ENCODE data around the gene LRRC71. TPM values are rescaled to one million over a fixed set of nuclear protein-coding genes. Genes with fewer than 3 reads are reported as not detected.

LRRC71 gene
- total RNA-seq, 1 experiment from 2014 or later: 0.22 TPM

DNA sequence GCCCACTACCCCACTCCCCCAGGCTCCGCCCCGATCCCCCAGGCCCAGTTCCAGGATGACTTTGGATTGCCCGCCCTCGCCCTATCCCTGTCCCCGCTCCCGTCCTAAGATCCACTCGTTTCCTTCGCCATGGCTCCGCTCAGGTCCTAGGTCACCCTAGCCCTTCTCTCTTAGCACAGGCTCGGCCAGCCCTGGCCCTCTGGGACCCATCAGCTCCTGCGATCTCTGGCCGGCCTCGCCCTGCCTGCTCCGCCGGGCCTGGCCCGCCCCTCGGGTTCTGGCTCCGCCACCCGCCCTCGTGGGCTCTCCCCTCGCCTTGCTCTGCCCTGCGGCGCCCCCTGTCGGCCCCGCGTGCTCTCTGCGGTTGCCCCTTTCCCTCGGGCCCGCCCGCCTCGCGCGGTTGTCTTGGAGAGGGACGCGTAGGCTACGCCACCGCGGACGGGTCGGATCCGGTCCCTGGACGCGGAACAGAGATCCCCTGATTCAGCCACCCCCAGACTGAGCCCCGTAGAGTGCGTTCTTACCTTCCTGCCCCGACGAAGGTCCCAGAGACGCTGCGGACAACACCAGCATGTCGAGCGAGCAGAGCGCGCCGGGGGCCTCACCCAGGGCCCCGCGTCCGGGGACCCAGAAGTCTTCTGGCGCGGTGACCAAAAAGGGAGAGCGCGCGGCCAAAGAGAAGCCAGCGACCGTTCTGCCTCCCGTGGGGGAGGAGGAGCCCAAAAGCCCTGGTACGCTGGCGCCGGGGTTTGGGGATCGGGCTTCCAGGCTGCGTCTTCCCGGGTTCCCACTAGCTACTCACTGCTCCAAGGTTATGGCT lies at the start of gene LRRC71 (continued):
- TF ChIP-seq, protein P1, sequence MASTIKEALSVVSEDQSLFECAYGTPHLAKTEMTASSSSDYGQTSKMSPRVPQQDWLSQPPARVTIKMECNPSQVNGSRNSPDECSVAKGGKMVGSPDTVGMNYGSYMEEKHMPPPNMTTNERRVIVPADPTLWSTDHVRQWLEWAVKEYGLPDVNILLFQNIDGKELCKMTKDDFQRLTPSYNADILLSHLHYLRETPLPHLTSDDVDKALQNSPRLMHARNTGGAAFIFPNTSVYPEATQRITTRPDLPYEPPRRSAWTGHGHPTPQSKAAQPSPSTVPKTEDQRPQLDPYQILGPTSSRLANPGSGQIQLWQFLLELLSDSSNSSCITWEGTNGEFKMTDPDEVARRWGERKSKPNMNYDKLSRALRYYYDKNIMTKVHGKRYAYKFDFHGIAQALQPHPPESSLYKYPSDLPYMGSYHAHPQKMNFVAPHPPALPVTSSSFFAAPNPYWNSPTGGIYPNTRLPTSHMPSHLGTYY (CRISPR knock-in tag; IDR thresholded peaks at IDR 0.05): no peak
- TF ChIP-seq, protein P2, sequence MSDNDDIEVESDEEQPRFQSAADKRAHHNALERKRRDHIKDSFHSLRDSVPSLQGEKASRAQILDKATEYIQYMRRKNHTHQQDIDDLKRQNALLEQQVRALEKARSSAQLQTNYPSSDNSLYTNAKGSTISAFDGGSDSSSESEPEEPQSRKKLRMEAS (CRISPR knock-in tag; IDR thresholded peaks at IDR 0.05): peak; percentile 86; the same call in 1 of the 2 replicates
- TF ChIP-seq, protein P3, sequence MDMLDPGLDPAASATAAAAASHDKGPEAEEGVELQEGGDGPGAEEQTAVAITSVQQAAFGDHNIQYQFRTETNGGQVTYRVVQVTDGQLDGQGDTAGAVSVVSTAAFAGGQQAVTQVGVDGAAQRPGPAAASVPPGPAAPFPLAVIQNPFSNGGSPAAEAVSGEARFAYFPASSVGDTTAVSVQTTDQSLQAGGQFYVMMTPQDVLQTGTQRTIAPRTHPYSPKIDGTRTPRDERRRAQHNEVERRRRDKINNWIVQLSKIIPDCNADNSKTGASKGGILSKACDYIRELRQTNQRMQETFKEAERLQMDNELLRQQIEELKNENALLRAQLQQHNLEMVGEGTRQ (CRISPR knock-in tag; IDR thresholded peaks at IDR 0.05): peak; percentile 30; the same call in 1 of the 2 replicates

DNA sequence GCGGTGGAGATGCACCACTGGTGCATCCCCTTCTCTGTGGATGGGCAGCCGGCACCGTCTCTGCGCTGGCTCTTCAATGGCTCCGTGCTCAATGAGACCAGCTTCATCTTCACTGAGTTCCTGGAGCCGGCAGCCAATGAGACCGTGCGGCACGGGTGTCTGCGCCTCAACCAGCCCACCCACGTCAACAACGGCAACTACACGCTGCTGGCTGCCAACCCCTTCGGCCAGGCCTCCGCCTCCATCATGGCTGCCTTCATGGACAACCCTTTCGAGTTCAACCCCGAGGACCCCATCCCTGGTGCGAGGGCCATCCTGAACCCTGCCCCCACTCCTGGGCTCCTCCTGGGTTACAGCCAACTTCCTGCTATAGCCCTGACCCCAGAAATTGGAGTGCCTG lies 46.8 kb upstream of the LRRC71 start:
- ChIA-PET CTCF (interaction anchor here (0.5 to 2.0 kb wide), 5 partner anchors 13 to 99 kb away, joined by 3 to 19 read pairs (median 3); partner anchors contain the start of gene NTRK1), POLR2A (no interaction called here)
- Mint-ChIP-seq H3K4me3 (no peak overlapping the region), H3K9me3 (no peaks in the 10 kb centered on the region), H3K27me3 (ENCODE audit: low read depth) (peaks cover 36% of the 10 kb centered on the region), H3K27ac (no peak overlapping the region), H3K36me3 (no peaks in the 10 kb centered on the region), H3K4me1 (peaks cover 4% of the 10 kb centered on the region)
- DNase-seq (ENCODE audit: low spot score): no peak
- ATAC-seq: no peak
- TF ChIP-seq, protein P2 (CRISPR knock-in tag; IDR thresholded peaks at IDR 0.05): no peak
- TF ChIP-seq SMAD3 (CRISPR knock-in tag; IDR thresholded peaks at IDR 0.05; ENCODE audit: borderline replicate concordance) (no peak), NFATC4 (CRISPR knock-in tag; IDR thresholded peaks at IDR 0.05) (no peak), TCF7 (CRISPR knock-in tag; IDR thresholded peaks at IDR 0.05; ENCODE audit: low read depth) (no peak), NR1H2 (CRISPR knock-in tag; IDR thresholded peaks at IDR 0.05) (no peak), ZNF219 (CRISPR knock-in tag; IDR thresholded peaks at IDR 0.05; ENCODE audit: borderline replicate concordance) (no peak), ZBTB21 (CRISPR knock-in tag; IDR thresholded peaks at IDR 0.05; ENCODE audit: borderline replicate concordance) (no peak), TP53 (CRISPR knock-in tag; IDR thresholded peaks at IDR 0.05) (no peak), EMX1 (CRISPR knock-in tag; IDR thresholded peaks at IDR 0.05) (no peak), TEAD4 (CRISPR knock-in tag; IDR thresholded peaks at IDR 0.05) (no peak)
- TF ChIP-seq, protein P4, sequence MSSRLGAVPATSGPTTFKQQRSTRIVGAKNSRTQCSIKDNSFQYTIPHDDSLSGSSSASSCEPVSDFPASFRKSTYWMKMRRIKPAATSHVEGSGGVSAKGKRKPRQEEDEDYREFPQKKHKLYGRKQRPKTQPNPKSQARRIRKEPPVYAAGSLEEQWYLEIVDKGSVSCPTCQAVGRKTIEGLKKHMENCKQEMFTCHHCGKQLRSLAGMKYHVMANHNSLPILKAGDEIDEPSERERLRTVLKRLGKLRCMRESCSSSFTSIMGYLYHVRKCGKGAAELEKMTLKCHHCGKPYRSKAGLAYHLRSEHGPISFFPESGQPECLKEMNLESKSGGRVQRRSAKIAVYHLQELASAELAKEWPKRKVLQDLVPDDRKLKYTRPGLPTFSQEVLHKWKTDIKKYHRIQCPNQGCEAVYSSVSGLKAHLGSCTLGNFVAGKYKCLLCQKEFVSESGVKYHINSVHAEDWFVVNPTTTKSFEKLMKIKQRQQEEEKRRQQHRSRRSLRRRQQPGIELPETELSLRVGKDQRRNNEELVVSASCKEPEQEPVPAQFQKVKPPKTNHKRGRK (CRISPR knock-in tag; IDR thresholded peaks at IDR 0.05; ENCODE audit: borderline replicate concordance): no peak
- TF ChIP-seq, protein P5, sequence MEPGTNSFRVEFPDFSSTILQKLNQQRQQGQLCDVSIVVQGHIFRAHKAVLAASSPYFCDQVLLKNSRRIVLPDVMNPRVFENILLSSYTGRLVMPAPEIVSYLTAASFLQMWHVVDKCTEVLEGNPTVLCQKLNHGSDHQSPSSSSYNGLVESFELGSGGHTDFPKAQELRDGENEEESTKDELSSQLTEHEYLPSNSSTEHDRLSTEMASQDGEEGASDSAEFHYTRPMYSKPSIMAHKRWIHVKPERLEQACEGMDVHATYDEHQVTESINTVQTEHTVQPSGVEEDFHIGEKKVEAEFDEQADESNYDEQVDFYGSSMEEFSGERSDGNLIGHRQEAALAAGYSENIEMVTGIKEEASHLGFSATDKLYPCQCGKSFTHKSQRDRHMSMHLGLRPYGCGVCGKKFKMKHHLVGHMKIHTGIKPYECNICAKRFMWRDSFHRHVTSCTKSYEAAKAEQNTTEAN (CRISPR knock-in tag; IDR thresholded peaks at IDR 0.05): no peak
- TF ChIP-seq, protein P6, sequence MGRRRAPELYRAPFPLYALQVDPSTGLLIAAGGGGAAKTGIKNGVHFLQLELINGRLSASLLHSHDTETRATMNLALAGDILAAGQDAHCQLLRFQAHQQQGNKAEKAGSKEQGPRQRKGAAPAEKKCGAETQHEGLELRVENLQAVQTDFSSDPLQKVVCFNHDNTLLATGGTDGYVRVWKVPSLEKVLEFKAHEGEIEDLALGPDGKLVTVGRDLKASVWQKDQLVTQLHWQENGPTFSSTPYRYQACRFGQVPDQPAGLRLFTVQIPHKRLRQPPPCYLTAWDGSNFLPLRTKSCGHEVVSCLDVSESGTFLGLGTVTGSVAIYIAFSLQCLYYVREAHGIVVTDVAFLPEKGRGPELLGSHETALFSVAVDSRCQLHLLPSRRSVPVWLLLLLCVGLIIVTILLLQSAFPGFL (CRISPR knock-in tag; IDR thresholded peaks at IDR 0.05; ENCODE audit: borderline replicate concordance): no peak
- TF ChIP-seq, protein P7, sequence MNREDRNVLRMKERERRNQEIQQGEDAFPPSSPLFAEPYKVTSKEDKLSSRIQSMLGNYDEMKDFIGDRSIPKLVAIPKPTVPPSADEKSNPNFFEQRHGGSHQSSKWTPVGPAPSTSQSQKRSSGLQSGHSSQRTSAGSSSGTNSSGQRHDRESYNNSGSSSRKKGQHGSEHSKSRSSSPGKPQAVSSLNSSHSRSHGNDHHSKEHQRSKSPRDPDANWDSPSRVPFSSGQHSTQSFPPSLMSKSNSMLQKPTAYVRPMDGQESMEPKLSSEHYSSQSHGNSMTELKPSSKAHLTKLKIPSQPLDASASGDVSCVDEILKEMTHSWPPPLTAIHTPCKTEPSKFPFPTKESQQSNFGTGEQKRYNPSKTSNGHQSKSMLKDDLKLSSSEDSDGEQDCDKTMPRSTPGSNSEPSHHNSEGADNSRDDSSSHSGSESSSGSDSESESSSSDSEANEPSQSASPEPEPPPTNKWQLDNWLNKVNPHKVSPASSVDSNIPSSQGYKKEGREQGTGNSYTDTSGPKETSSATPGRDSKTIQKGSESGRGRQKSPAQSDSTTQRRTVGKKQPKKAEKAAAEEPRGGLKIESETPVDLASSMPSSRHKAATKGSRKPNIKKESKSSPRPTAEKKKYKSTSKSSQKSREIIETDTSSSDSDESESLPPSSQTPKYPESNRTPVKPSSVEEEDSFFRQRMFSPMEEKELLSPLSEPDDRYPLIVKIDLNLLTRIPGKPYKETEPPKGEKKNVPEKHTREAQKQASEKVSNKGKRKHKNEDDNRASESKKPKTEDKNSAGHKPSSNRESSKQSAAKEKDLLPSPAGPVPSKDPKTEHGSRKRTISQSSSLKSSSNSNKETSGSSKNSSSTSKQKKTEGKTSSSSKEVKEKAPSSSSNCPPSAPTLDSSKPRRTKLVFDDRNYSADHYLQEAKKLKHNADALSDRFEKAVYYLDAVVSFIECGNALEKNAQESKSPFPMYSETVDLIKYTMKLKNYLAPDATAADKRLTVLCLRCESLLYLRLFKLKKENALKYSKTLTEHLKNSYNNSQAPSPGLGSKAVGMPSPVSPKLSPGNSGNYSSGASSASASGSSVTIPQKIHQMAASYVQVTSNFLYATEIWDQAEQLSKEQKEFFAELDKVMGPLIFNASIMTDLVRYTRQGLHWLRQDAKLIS (CRISPR knock-in tag; IDR thresholded peaks at IDR 0.05; ENCODE audit: borderline replicate concordance): no peak
- TF ChIP-seq, protein P8, sequence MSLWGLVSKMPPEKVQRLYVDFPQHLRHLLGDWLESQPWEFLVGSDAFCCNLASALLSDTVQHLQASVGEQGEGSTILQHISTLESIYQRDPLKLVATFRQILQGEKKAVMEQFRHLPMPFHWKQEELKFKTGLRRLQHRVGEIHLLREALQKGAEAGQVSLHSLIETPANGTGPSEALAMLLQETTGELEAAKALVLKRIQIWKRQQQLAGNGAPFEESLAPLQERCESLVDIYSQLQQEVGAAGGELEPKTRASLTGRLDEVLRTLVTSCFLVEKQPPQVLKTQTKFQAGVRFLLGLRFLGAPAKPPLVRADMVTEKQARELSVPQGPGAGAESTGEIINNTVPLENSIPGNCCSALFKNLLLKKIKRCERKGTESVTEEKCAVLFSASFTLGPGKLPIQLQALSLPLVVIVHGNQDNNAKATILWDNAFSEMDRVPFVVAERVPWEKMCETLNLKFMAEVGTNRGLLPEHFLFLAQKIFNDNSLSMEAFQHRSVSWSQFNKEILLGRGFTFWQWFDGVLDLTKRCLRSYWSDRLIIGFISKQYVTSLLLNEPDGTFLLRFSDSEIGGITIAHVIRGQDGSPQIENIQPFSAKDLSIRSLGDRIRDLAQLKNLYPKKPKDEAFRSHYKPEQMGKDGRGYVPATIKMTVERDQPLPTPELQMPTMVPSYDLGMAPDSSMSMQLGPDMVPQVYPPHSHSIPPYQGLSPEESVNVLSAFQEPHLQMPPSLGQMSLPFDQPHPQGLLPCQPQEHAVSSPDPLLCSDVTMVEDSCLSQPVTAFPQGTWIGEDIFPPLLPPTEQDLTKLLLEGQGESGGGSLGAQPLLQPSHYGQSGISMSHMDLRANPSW (CRISPR knock-in tag; conservative IDR thresholded peaks at IDR 0.05; ENCODE audit: low read depth): no peak
- TF ChIP-seq, protein P9, sequence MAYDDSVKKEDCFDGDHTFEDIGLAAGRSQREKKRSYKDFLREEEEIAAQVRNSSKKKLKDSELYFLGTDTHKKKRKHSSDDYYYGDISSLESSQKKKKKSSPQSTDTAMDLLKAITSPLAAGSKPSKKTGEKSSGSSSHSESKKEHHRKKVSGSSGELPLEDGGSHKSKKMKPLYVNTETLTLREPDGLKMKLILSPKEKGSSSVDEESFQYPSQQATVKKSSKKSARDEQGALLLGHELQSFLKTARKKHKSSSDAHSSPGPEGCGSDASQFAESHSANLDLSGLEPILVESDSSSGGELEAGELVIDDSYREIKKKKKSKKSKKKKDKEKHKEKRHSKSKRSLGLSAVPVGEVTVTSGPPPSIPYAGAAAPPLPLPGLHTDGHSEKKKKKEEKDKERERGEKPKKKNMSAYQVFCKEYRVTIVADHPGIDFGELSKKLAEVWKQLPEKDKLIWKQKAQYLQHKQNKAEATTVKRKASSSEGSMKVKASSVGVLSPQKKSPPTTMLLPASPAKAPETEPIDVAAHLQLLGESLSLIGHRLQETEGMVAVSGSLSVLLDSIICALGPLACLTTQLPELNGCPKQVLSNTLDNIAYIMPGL (CRISPR knock-in tag; IDR thresholded peaks at IDR 0.05): no peak
